HG03097 (cell line): ENCODE results near the gene FOSL1.
"Not testable (repeated sequence)": the region's sequence is repeated elsewhere in the genome, so short reads cannot be mapped to it uniquely, and the experiment has no call there.

Source experiments
- ATAC-seq: cut with Tn5 transposase; IDR thresholded peaks from one replicate; pipeline ENCODE4 v1.9.1; 2021; ENCODE audit not compliant: unreplicated experiment, low FRiP score

The FOSL1 gene

DNA sequence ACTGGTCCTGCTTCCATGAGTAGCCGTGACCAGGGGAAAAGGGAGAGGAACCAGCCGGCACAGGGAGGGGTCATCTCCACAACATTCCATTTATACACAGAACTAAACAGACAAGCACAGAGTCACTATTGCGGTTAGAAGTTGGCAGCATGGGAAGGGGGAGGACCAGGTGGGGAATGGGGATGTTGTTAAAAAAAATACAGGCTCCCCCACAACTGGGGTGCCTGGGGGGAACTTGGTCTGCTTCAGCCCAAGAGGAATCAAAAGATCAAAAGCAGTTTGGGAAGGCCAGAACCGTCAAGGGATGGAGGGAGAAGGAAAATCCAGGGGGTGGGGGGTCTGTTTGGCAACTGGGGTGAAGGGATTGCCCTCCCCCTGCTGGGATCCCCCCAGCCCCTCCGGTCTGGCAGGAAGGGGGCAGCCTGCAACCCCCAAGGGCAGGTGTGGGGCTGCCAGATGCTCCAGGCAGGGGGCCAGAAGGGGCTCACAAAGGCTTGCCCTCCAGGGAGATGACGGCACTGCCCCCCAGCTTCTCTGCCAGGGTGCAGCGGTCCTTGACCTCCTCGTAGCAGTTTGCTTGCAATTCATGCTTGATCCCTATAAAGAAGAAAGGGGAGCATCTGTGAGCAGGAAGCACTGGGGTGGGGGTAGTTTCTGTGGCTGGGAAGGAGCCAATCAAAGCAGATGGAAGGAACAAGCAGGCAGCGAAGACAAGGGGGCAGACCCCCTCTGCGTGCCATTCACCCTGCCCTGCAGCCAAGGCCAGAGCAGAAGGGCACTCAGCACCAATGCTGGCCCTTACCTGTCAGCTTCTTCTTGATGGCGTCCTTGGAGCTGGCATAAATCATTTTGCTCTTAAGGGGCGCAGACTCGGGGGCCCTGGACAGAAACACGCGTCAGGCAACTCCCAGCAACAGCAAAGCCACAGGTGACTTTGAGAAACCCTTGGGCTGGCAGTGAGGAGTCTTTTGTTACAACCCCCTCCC, 45.0 kb downstream of the FOSL1 start:
- ATAC-seq: no peak

DNA sequence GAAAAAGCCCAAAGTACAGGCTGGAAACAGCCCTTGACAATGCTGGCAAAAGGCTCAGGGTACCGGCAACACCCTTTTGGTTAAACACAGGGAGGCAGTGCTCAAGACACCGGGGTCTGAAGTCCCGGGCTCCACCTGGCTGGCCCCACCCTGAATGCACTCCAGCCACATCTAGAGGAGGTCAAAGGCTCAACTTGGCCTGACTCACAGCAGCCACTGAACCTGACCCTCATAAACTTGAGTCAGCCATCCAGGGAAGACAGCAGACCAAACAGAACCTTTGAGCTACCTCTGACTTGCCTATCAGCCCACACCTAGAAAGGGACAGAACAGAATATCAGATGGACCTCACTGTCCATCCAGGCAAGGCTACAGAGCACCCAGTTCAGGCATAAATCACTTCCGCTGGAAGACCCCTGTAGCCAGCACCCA, 46.0 kb downstream of the FOSL1 start:
- ATAC-seq: no peak

DNA sequence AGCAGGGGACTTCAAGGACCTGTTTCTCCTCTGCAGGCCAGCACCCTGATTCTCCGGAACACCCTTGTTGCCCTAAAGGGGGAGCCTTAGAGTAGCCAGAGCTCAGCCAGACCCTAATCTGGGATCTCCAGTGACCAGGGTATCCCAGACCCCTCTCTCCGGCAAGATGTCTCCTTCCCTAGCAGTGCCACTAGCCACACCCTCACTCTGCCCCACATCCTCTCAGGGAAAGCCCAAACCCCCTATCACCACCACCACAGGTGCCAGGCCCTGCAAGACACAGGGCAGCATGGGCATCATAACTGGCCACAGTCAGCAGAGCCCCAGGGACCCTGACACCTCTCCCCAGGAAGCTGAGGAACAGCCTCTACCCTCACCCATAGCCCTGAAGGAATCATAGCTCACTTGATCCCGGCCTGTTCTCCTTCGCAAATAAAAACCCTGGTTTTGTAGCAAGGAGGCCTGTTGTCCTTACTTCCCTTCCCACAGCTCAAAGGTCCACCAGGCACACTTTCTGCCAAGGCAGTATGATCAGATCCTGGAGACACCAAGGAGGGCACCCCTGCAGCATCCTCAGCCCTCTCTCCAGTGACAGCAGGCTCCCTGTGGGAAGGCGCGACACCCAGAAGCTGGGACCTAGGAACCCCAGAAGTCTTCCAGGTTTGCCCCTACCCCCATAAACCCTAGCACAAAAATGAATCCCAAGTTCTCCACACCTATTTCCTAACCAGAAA, 46.8 kb downstream of the FOSL1 start:
- ATAC-seq: no peak

DNA sequence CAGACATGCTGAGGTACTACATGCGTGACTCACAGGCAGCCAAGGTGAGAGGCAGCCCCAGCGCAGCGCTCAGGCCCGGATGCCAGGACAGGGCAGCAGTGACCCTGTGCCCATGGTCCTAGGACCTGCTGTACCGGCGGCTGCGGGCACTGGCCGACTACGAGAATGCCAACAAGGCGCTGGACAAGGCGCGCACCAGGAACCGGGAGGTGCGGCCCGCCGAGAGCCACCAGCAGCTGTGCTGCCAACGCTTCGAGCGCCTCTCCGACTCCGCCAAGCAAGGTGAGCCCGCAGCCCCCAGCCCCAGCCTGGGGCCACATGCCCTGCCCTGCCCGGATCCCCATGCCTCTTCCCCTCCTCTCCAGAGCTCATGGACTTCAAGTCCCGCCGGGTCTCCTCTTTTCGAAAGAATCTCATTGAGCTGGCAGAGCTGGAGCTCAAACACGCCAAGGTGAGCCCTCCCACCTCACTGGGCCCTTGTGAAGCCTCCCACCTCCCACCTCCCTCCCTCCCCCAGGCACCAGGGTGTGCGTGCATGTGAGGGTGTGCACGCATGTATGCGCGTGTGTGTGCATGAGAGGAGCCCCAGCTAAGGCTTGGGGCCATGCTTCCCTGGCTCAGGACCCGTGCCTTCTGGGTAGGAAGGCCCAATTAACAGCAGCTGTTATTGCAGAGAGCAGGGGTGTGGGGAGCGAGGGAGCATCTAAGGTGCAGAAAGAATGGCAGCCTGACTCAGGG, 47.5 kb downstream of the FOSL1 start:
- ATAC-seq: no peak

DNA sequence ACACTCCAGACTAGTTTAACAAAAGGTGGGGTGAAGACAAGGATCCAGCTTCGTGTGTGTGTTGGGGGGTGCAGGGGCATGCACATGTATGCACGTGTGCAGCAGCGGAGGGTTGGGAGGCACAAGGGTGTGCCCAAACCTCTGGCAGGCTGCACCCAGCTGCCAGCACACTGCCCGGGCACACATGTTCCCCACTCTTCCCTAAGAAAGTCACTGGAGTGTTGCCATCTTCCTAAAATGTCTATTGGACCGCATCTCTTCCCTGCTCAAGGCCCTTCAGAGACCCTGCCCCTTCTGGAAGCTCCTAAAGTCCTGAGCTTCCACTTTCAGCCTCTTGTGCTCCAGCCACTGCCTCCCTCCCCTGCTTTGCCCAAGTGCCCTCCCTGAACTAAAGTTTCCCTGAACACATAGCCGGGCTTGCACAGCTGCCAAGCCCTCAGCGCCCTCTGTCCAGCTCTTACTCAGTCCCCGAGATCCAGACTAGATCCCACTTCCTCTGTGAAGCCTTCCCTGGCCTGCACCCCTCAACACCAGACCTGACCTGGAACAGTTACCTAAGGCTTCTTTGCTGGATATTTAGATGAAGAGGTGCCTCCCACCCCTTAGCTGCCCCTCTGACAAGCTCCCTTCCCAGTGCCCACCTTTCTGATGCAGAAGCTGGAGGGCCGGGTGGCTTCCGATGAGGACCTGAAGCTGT, 48.2 kb downstream of the FOSL1 start:
- ATAC-seq: no peak

DNA sequence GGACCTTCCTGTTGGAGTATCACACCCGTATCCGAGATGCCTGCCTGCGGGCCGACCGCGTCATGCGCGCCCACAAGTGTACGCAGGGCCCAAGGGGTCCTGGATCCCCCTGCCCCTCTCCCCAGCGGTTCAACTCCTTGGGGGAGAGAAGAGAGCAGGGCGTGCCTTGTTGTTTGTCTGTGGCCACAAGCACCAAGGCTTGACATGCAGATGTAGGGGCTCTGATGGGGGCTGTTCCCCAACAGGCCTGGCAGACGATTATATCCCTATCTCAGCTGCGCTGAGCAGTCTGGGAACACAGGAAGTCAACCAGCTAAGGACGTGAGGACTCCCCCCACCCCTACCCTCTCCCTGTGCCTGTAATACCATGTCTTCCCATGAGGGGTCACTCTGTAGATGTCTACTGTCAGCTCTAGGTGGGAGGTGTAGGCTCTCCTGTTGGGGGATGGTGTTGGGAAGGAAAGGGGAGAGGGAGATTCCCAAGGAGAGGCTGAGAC, 49.1 kb downstream of the FOSL1 start:
- ATAC-seq: no peak

DNA sequence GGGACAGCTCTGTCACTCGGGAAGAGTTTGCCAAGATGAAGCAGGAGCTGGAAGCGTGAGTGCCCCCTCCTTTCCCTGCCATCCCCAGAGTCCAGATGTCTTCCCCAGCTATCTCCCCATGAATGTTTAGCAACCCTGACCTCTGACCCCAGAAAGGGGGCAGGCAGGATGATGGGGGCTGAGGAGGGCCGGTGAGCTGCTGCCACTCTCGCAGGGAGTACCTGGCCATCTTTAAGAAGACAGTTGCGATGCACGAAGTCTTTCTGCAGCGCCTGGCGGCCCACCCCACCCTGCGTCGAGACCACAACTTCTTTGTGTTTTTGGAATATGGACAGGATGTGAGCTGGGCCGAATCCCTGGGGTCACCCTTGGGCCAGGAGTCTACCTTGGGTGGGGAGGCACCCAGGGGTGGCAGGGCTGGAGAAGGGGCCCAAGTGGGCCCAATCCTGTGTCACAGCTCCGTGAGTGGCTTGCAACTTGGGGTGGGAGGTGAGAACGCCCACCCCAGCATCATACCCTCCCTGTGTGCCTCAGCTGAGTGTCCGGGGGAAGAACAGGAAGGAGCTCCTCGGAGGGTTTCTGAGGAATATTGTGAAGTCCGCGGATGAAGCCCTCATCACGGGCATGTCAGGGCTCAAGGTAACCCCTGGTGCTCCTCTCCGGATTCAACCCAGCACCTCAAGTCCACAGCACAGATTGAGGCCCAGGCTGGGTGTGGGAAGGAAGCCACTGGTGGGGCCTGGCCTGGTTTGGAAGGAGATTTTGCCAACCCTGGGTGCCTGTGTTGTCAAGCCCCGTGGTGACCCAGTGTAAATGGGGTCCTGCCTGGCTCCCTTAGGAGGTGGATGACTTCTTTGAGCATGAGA, 49.7 kb downstream of the FOSL1 start:
- ATAC-seq: no peak

DNA sequence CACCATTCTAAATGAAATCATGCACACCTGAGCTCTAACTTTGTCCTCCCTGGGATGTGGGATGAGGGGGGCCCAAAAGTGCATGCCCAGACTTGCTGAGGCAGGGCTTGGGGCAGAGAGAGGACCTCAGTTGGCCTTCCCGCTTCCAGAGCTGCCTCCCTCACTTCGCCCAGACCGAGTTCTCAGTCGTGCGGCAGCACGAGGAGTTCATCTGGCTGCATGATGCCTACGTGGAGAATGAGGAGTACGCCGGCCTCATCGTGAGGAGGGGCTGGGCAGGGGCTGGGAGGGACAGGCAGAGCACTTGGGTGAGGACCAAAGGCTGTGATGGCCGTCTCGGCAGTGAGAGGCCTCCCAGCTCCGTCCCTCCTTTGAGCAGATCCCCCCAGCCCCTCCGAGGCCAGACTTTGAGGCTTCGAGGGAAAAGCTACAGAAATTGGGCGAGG, 50.4 kb downstream of the FOSL1 start:
- no peak for ATAC-seq

DNA sequence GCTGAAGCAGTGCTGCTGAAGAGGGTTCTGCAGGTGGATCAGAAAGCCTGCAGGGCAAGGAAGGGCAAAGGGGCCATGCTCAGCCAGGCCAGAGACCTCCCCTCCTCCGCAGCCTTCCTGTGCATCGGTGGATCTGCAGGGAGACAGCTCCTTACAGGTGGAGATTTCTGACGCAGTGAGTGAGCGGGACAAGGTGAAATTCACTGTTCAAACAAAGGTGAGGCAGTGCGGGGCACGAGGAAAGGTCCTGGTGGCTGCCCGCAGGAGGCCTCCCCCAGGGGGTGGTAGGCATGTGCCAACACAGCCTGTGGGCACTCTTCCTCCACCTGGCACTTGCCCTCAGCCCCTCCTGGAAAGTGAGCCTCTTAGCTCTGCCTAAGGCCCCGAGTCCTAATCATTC, 50.8 kb downstream of the FOSL1 start:
- no peak for ATAC-seq

DNA sequence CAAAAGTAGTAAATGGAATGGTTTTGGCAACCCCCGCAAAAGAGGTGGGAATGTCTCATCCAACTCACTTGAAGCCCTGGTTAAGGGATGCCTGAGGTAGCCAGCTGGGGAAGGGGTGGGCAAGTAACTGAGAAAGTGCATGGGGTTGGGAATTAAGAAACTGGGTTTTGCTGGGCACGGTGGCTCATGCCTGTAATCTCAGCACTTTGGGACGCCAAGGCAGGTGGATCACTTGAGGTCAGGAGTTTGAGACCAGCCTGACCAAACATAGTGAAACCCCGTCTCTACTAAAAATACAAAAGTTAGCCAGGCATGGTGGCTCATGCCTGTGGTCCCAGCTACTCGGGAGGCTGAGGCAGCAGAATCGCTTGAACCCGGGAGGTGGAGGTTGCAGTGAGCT, 51.5 kb downstream of the FOSL1 start:
- ATAC-seq: not testable (repeated sequence)

DNA sequence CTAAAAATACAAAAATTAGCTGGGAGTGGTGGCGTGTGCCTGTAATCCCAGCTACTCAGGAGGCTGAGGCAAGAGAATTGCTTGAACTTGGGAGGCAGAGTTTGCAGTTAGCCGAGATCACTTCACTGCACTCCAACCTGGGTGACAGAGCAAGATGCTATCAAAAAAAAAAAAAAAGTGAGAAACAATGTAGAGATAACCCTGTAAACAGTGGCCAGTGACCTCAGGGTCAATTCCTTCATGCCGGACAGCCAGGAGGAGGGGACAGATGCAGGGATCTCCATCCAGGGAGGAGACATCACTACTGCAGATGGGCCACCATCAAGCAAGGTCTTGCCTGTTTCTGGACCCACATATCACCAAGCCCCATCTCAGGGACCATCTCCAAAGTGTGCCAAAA, 52.4 kb downstream of the FOSL1 start:
- no peak for ATAC-seq

DNA sequence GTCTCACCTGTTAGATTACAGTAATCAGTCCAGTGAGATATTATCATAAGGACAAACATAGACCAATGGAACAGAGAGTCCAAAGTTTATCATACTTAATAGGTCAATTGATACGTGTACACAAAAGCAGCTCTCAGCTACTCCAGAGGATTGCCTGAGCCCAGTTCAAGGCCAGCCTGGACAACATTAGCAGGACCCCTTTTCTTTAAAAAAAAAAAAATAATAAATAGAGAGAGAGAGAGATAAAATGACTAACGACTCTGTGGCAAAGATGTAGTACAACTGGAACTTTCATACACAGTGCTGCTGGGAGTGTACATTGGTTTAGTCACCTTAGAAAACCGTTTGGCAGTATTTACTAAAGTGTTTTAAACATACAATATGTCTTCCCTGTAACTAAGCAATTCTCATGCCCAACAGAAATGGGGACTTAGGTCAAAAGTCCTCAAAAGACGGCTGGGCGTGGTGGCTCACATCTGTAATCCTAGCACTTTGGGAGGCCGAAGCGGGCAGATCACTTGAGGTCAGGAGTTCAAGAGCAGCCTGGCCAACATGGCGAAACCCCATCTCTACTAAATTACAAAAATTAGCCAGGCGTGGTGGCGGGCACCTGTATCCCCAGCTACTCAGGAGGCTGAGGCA, 55.8 kb downstream of the FOSL1 start:
- no peak for ATAC-seq

DNA sequence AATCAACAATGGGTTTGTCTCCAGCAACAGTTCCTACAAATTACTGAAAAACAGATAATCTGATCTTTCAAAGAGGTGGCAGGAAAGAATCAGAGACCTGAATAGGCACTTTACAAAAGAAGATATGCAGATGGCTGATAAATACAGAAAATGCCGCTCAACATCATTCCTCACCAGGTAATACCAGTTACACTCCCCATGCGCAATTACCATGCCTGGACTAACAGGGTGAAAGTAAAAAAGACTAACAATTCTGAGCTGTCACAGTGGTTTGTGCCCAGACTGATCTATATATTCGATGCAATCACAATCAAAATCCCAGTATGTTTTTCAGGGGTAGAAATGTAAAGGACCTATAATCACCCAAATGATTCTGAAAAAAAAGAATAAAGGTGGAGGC, 56.4 kb downstream of the FOSL1 start:
- ATAC-seq: no peak

DNA sequence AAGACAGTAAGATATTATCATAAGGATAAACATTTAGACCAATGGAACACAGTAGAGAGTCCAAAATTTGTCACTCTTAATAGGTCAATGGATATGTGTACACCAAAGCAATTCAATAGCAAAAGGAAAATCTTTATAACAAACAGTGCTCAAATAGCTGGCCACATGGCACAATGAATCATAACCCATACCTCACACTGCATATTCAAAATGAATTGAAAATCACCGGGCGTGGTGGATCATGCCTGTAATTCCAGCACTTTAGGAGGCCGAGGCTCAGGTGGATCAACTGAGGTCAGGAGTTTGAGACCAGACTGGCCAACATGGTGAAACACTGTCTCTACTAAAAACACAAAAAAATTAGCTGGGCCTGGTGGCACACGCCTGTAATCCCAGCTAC, 58.0 kb downstream of the FOSL1 start:
- ATAC-seq: no peak
